GM23338 (cell line): ENCODE results near the gene EBF4. TPM values are rescaled to one million over a fixed set of nuclear protein-coding genes. Genes with fewer than 3 reads are reported as not detected.

ENCODE experiments used
- ATAC-seq: fragments of 200-7000 bp; cut with Tn5 transposase; 3 replicates; pipeline ENCODE4 v1.9.1; 2020
- DNase-seq: peaks from one replicate; pipeline ENCODE4 v3.0.0-alpha.2; 2015; ENCODE audit warnings: low spot score
- H2AFZ ChIP-seq: fragments of 200-600 bp; sonication (generic); 2 replicates; pipeline ENCODE4 v1.8.0; 2016; ENCODE audit warnings: antibody characterized with exemption, mild to moderate bottlenecking, moderate library complexity
- H3F3A ChIP-seq: fragments of 200-600 bp; sonication (generic); replicated peaks from 2 replicates; pipeline ENCODE4 v1.8.0; 2017; ENCODE audit warnings: antibody characterized with exemption, mixed run types, low read depth
- H3K27ac ChIP-seq: fragments of 200-600 bp; sonication (generic); 2 replicates; pipeline ENCODE4 v1.6.1; 2016; ENCODE audit warnings: low read depth
- H3K27me3 ChIP-seq: fragments of 200-600 bp; sonication (generic); 2 replicates; pipeline ENCODE4 v1.8.0; 2016; ENCODE audit warnings: mild to moderate bottlenecking, mixed run types, moderate library complexity; ENCODE audit not compliant: insufficient read depth
- H3K36me3 ChIP-seq: fragments of 200-600 bp; sonication (generic); 2 replicates; pipeline ENCODE4 v1.8.0; 2016; ENCODE audit warnings: mild to moderate bottlenecking; ENCODE audit not compliant: insufficient read depth
- H3K4me1 ChIP-seq: fragments of 200-600 bp; sonication (generic); 2 replicates; pipeline ENCODE4 v1.8.0; 2016; ENCODE audit warnings: mild to moderate bottlenecking, moderate library complexity; ENCODE audit not compliant: insufficient read depth
- H3K4me2 ChIP-seq: fragments of 200-600 bp; sonication (generic); 2 replicates; pipeline ENCODE4 v1.7.1; 2017; ENCODE audit warnings: mixed run types
- H3K4me3 ChIP-seq: fragments of 200-600 bp; sonication (generic); 2 replicates; pipeline ENCODE4 v1.6.1; 2016; ENCODE audit warnings: mixed run types
- H3K79me2 ChIP-seq: fragments of 200-600 bp; sonication (generic); replicated peaks from 2 replicates; pipeline ENCODE4 v1.8.0; 2017; ENCODE audit warnings: mild to moderate bottlenecking; ENCODE audit not compliant: insufficient read depth
- H3K9me2 ChIP-seq: fragments of 200-600 bp; sonication (generic); 2 replicates; pipeline ENCODE4 v1.8.0; 2017; ENCODE audit not compliant: insufficient read depth
- H4K20me1 ChIP-seq: fragments of 200-600 bp; sonication (generic); replicated peaks from 2 replicates; pipeline ENCODE4 v1.8.0; 2017; ENCODE audit warnings: mild to moderate bottlenecking; ENCODE audit not compliant: insufficient read depth
- H3K27ac Mint-ChIP-seq: 2 replicates; pipeline ENCODE4 v1.8.0; 2020; ENCODE audit warnings: inconsistent platforms, mild to moderate bottlenecking, moderate library complexity, mixed read lengths
- H3K27me3 Mint-ChIP-seq: 3 replicates; pipeline ENCODE4 v1.8.0; 2022; ENCODE audit warnings: low read depth, mild to moderate bottlenecking, moderate library complexity, mixed read lengths, inconsistent platforms; ENCODE audit not compliant: insufficient read depth, poor library complexity
- H3K36me3 Mint-ChIP-seq: 3 replicates; pipeline ENCODE4 v1.8.0; 2021; ENCODE audit warnings: low read depth, mild to moderate bottlenecking, inconsistent platforms, moderate library complexity, mixed read lengths
- H3K4me1 Mint-ChIP-seq: 3 replicates; pipeline ENCODE4 v1.8.0; 2020; ENCODE audit warnings: mild to moderate bottlenecking, inconsistent platforms, mixed read lengths
- H3K4me3 Mint-ChIP-seq: 3 replicates; pipeline ENCODE4 v1.8.0; 2021; ENCODE audit warnings: moderate library complexity, mild to moderate bottlenecking, inconsistent platforms, mixed read lengths
- H3K9me3 Mint-ChIP-seq: 3 replicates; pipeline ENCODE4 v1.8.0; 2020; ENCODE audit warnings: moderate library complexity, mild to moderate bottlenecking, inconsistent platforms, mixed read lengths
- CREB1 ChIP-seq: fragments of 250-450 bp; sonication (Bioruptor Pico); IDR thresholded peaks from 2 replicates; pipeline ENCODE4 v1.5.0; 2020; ENCODE audit warnings: low read depth, mild to moderate bottlenecking, moderate library complexity
- CTCF ChIP-seq, 2 experiments: fragments of 200-600 bp in 1 of 2; sonication (generic) in 1 of 2; conservative IDR thresholded peaks; 2 replicates each; pipeline versions ENCODE4 v1.5.1 to v1.6.1; 2016 to 2017; ENCODE audit warnings: antibody characterized with exemption in 2 of 2, low read depth in 2 of 2, mild to moderate bottlenecking in 2 of 2, moderate library complexity in 1 of 2
- ETS1 ChIP-seq: IDR thresholded peaks from 2 replicates; pipeline ENCODE4 v1.6.1; 2016; ENCODE audit warnings: antibody characterized with exemption
- EZH2 ChIP-seq: fragments of 200-600 bp; sonication (generic); IDR thresholded peaks from one replicate; pipeline ENCODE4 v1.8.0; 2017; ENCODE audit warnings: antibody characterized with exemption, mild to moderate bottlenecking, low read depth; ENCODE audit not compliant: unreplicated experiment
- EZH2phosphoT487 ChIP-seq: fragments of 200-600 bp; sonication (generic); IDR thresholded peaks from one replicate; pipeline ENCODE4 v1.8.1; 2018; ENCODE audit warnings: antibody characterized with exemption; ENCODE audit not compliant: unreplicated experiment
- JUNB ChIP-seq: IDR thresholded peaks from one replicate; pipeline ENCODE4 v1.6.1; 2016; ENCODE audit warnings: antibody characterized with exemption; ENCODE audit not compliant: unreplicated experiment
- NANOG ChIP-seq: IDR thresholded peaks from 2 replicates; pipeline ENCODE4 v1.6.1; 2016; ENCODE audit warnings: antibody characterized with exemption, borderline replicate concordance
- POLR2AphosphoS5 ChIP-seq: IDR thresholded peaks from 2 replicates; pipeline ENCODE4 v1.6.1; 2016; ENCODE audit warnings: antibody characterized with exemption, low read depth
- REST ChIP-seq: IDR thresholded peaks from one replicate; pipeline ENCODE4 v1.6.1; 2018; ENCODE audit warnings: antibody characterized with exemption; ENCODE audit not compliant: unreplicated experiment
- STAT1 ChIP-seq: IDR thresholded peaks from one replicate; pipeline ENCODE4 v1.6.1; 2016; ENCODE audit warnings: antibody characterized with exemption; ENCODE audit not compliant: unreplicated experiment
- ZNF114 ChIP-seq: fragments of 250-450 bp; sonication (Bioruptor Pico); IDR thresholded peaks from 2 replicates; pipeline ENCODE4 v1.5.0; 2020; ENCODE audit warnings: mild to moderate bottlenecking, moderate library complexity
- ZNF331 ChIP-seq: fragments of 250-450 bp; sonication (Bioruptor Pico); IDR thresholded peaks from 2 replicates; pipeline ENCODE4 v1.5.0; 2020; ENCODE audit warnings: low read depth, mild to moderate bottlenecking, moderate library complexity
- ZNF462 ChIP-seq: fragments of 250-450 bp; sonication (Bioruptor Pico); IDR thresholded peaks from 2 replicates; pipeline ENCODE4 v1.5.0; 2020; ENCODE audit warnings: mild to moderate bottlenecking, moderate library complexity
- polyA plus RNA-seq: library from polyadenylated mRNA; unstranded; fragments of >200 nt; fragmentation: Nextera tagmentation; extraction: Ambion mirVana; gene quantifications from 2 replicates; pipeline ENCODE4 v1.2.1, GENCODE V29; 2016
- total RNA-seq: library from RNA; depleted of rRNA; stranded (reverse); fragments of >200 nt; shearing (Covaris generic); gene quantifications from 2 replicates; pipeline ENCODE4 v1.2.3, GENCODE V29; 2014

The EBF4 gene
- total and polyA plus RNA-seq, 2 experiments from 2014 or later: 0.66 to 1.6 TPM

- Histone ChIP-seq H3K4me1 (no peaks in the 10 kb centered on the region), H3K4me3 (no peak overlapping the region), H4K20me1 (no peaks in the 10 kb centered on the region), H3F3A (no peaks in the 10 kb centered on the region), H2AFZ (no peak overlapping the region), H3K27me3 (peaks cover 11% of the 10 kb centered on the region; the same call in 1 of the 2 replicates), H3K4me2 (no peak overlapping the region), H3K27ac (no peak overlapping the region), H3K79me2 (no peaks in the 10 kb centered on the region), H3K36me3 (no peaks in the 10 kb centered on the region), H3K9me2 (no peaks in the 10 kb centered on the region)
- no peak for DNase-seq
- no peak for ATAC-seq
- Mint-ChIP-seq H3K27ac (no peak overlapping the region), H3K27me3 (peaks cover 7% of the 10 kb centered on the region), H3K4me3 (no peak overlapping the region), H3K9me3 (no peaks in the 10 kb centered on the region), H3K4me1 (no peaks in the 10 kb centered on the region), H3K36me3 (no peaks in the 10 kb centered on the region)
- TF ChIP-seq ZNF462 (CRISPR knock-in tag): no peak
- TF ChIP-seq REST: no peak
- TF ChIP-seq POLR2AphosphoS5: no peak
- TF ChIP-seq ZNF331: no peak
- TF ChIP-seq EZH2phosphoT487: no peak
- TF ChIP-seq STAT1: no peak
- no peak for TF ChIP-seq ETS1
- TF ChIP-seq NANOG: no peak
- no peak for TF ChIP-seq EZH2
- no peak for TF ChIP-seq JUNB
- TF ChIP-seq CTCF (conservative IDR thresholded peaks at IDR 0.05; ENCODE audit: low read depth in 2 of 2): no peak
- TF ChIP-seq CREB1 (CRISPR knock-in tag): no peak
- no peak for TF ChIP-seq ZNF114
Measured at GRCh38 chr20:2680046-2680445, 12.5 kb upstream of the EBF4 start.
